Measurements from ENCODE around the gene PPP4R4.
"Not testable (repeated sequence)": the region's sequence is repeated elsewhere in the genome, so short reads cannot be mapped to it uniquely, and the experiment has no call there.

Gene PPP4R4

GRCh38 chr14:94136575-94137331 lies 37.4 kb upstream of the PPP4R4 start:
- Mint-ChIP-seq H3K27me3 (peaks cover 20% of the 10 kb centered on the region), H3K4me1 (no peaks in the 10 kb centered on the region), H3K27ac (ENCODE audit: low read depth) (no peak overlapping the region), H3K4me3 (no peak overlapping the region), H3K9me3 (peaks cover 9% of the 10 kb centered on the region), H3K36me3 (ENCODE audit: insufficient read depth) (no peaks in the 10 kb centered on the region)
- ATAC-seq (replicated peaks; ENCODE audit: extremely low read depth, poor library complexity, severe bottlenecking) (peak; percentile 78), DNase-seq (ENCODE audit: low spot score in 2 of 2) (peak; percentile 75 to 84)

GRCh38 chr14:94138251-94138650 lies 35.9 kb upstream of the PPP4R4 start:
- Mint-ChIP-seq H3K36me3 (ENCODE audit: insufficient read depth) (no peaks in the 10 kb centered on the region), H3K27me3 (peaks cover 20% of the 10 kb centered on the region), H3K4me1 (no peaks in the 10 kb centered on the region), H3K4me3 (no peak overlapping the region), H3K27ac (ENCODE audit: low read depth) (no peak overlapping the region), H3K9me3 (peaks cover 9% of the 10 kb centered on the region)
- no peak for ATAC-seq (replicated peaks; ENCODE audit: extremely low read depth, poor library complexity, severe bottlenecking)
- DNase-seq (ENCODE audit: low spot score in 2 of 2): no peak

GRCh38 chr14:94139006-94139405 lies 35.1 kb upstream of the PPP4R4 start:
- Mint-ChIP-seq H3K4me1 (no peaks in the 10 kb centered on the region), H3K9me3 (peaks cover 9% of the 10 kb centered on the region)

GRCh38 chr14:94139421-94139820 lies 34.7 kb upstream of the PPP4R4 start:
- H3K36me3 Mint-ChIP-seq (ENCODE audit: insufficient read depth): no peaks in the 10 kb centered on the region
- no peak overlapping the region for H3K4me3 Mint-ChIP-seq
- no peak overlapping the region for H3K27ac Mint-ChIP-seq (ENCODE audit: low read depth)
- H3K4me1 Mint-ChIP-seq: no peaks in the 10 kb centered on the region
- peaks cover 20% of the 10 kb centered on the region for H3K27me3 Mint-ChIP-seq
- ATAC-seq (replicated peaks; ENCODE audit: extremely low read depth, poor library complexity, severe bottlenecking) (no peak), DNase-seq (ENCODE audit: low spot score in 2 of 2) (no peak)
- peaks cover 9% of the 10 kb centered on the region for H3K9me3 Mint-ChIP-seq

More at GRCh38 chr14:94139006-94139405, 35.1 kb upstream of the PPP4R4 start:
- Mint-ChIP-seq H3K4me3 (no peak overlapping the region), H3K36me3 (ENCODE audit: insufficient read depth) (no peaks in the 10 kb centered on the region), H3K27me3 (peaks cover 20% of the 10 kb centered on the region), H3K27ac (ENCODE audit: low read depth) (no peak overlapping the region)
- DNase-seq (ENCODE audit: low spot score in 2 of 2) (no peak), ATAC-seq (replicated peaks; ENCODE audit: extremely low read depth, poor library complexity, severe bottlenecking) (no peak)

GRCh38 chr14:94142247-94142646 lies 31.9 kb upstream of the PPP4R4 start:
- ATAC-seq (replicated peaks; ENCODE audit: extremely low read depth, poor library complexity, severe bottlenecking): no peak
- H3K4me1 Mint-ChIP-seq: peaks cover 8% of the 10 kb centered on the region

GRCh38 chr14:94142836-94143235 lies 31.3 kb upstream of the PPP4R4 start:
- ATAC-seq (replicated peaks; ENCODE audit: extremely low read depth, poor library complexity, severe bottlenecking) (no peak), DNase-seq (ENCODE audit: low spot score in 2 of 2) (no peak)
- Mint-ChIP-seq H3K27ac (ENCODE audit: low read depth) (peak overlapping the region; percentile 35), H3K4me1 (peaks cover 8% of the 10 kb centered on the region), H3K4me3 (no peak overlapping the region), H3K9me3 (no peaks in the 10 kb centered on the region), H3K36me3 (ENCODE audit: insufficient read depth) (peaks cover 1% of the 10 kb centered on the region), H3K27me3 (peaks cover 9% of the 10 kb centered on the region)

More at GRCh38 chr14:94142247-94142646, 31.9 kb upstream of the PPP4R4 start:
- H3K36me3 Mint-ChIP-seq (ENCODE audit: insufficient read depth): peaks cover under 1% of the 10 kb centered on the region
- H3K9me3 Mint-ChIP-seq: no peaks in the 10 kb centered on the region
- no peak overlapping the region for H3K27ac Mint-ChIP-seq (ENCODE audit: low read depth)
- no peak for DNase-seq (ENCODE audit: low spot score in 2 of 2)
- H3K4me3 Mint-ChIP-seq: no peak overlapping the region
- peaks cover 9% of the 10 kb centered on the region for H3K27me3 Mint-ChIP-seq

GRCh38 chr14:94143239-94143638 lies 30.9 kb upstream of the PPP4R4 start:
- Mint-ChIP-seq H3K4me1 (peaks cover 8% of the 10 kb centered on the region), H3K27ac (ENCODE audit: low read depth) (peak overlapping the region; percentile 35), H3K27me3 (peaks cover 9% of the 10 kb centered on the region), H3K9me3 (no peaks in the 10 kb centered on the region), H3K4me3 (no peak overlapping the region), H3K36me3 (ENCODE audit: insufficient read depth) (peaks cover 1% of the 10 kb centered on the region)
- ATAC-seq (replicated peaks; ENCODE audit: extremely low read depth, poor library complexity, severe bottlenecking) (no peak), DNase-seq (ENCODE audit: low spot score in 2 of 2) (no peak)

- Mint-ChIP-seq H3K27me3 (peaks cover 6% of the 10 kb centered on the region), H3K9me3 (no peaks in the 10 kb centered on the region), H3K27ac (ENCODE audit: low read depth) (no peak overlapping the region), H3K4me1 (peaks cover 8% of the 10 kb centered on the region), H3K4me3 (no peak overlapping the region), H3K36me3 (ENCODE audit: insufficient read depth) (peaks cover 1% of the 10 kb centered on the region)
- ATAC-seq (replicated peaks; ENCODE audit: extremely low read depth, poor library complexity, severe bottlenecking): no peak
- no peak for DNase-seq (ENCODE audit: low spot score in 2 of 2)
These were observed 30.4 kb upstream of the PPP4R4 start for GRCh38 chr14:94143711-94144110.

GRCh38 chr14:94144765-94145164 lies 29.4 kb upstream of the PPP4R4 start:
- Mint-ChIP-seq H3K27ac (ENCODE audit: low read depth) (no peak overlapping the region), H3K4me3 (no peak overlapping the region), H3K9me3 (no peaks in the 10 kb centered on the region), H3K36me3 (ENCODE audit: insufficient read depth) (peaks cover 1% of the 10 kb centered on the region), H3K4me1 (peaks cover 8% of the 10 kb centered on the region), H3K27me3 (no peaks in the 10 kb centered on the region)
- ATAC-seq (replicated peaks; ENCODE audit: extremely low read depth, poor library complexity, severe bottlenecking) (no peak), DNase-seq (ENCODE audit: low spot score in 2 of 2) (no peak)

- Mint-ChIP-seq H3K27me3 (no peaks in the 10 kb centered on the region), H3K36me3 (ENCODE audit: insufficient read depth) (peaks cover 1% of the 10 kb centered on the region), H3K27ac (ENCODE audit: low read depth) (no peak overlapping the region), H3K4me3 (no peak overlapping the region), H3K9me3 (no peaks in the 10 kb centered on the region), H3K4me1 (peaks cover 8% of the 10 kb centered on the region)
- no peak for ATAC-seq (replicated peaks; ENCODE audit: extremely low read depth, poor library complexity, severe bottlenecking)
- DNase-seq (ENCODE audit: low spot score in 2 of 2): no peak
These were observed 28.1 kb upstream of the PPP4R4 start for GRCh38 chr14:94145902-94146527.

- Mint-ChIP-seq H3K27ac (ENCODE audit: low read depth) (no peak overlapping the region), H3K36me3 (ENCODE audit: insufficient read depth) (no peaks in the 10 kb centered on the region), H3K9me3 (no peaks in the 10 kb centered on the region), H3K27me3 (peaks cover 31% of the 10 kb centered on the region), H3K4me3 (no peak overlapping the region), H3K4me1 (peaks cover 7% of the 10 kb centered on the region)
- DNase-seq (ENCODE audit: low spot score in 2 of 2) (no peak), ATAC-seq (replicated peaks; ENCODE audit: extremely low read depth, poor library complexity, severe bottlenecking) (no peak)
These were observed 21.4 kb upstream of the PPP4R4 start for GRCh38 chr14:94152676-94153075.

- no peak overlapping the region for H3K4me3 Mint-ChIP-seq
- DNase-seq (ENCODE audit: low spot score in 2 of 2) (no peak), ATAC-seq (replicated peaks; ENCODE audit: extremely low read depth, poor library complexity, severe bottlenecking) (no peak)
- no peaks in the 10 kb centered on the region for H3K9me3 Mint-ChIP-seq
- H3K27ac Mint-ChIP-seq (ENCODE audit: low read depth): no peak overlapping the region
- no peaks in the 10 kb centered on the region for H3K36me3 Mint-ChIP-seq (ENCODE audit: insufficient read depth)
- peaks cover 19% of the 10 kb centered on the region for H3K4me1 Mint-ChIP-seq
- H3K27me3 Mint-ChIP-seq: peaks cover 31% of the 10 kb centered on the region
These were observed 20.3 kb upstream of the PPP4R4 start for GRCh38 chr14:94153750-94154342.

GRCh38 chr14:94156143-94156542 lies 18.0 kb upstream of the PPP4R4 start:
- H3K36me3 Mint-ChIP-seq (ENCODE audit: insufficient read depth); H3K9me3 Mint-ChIP-seq; ATAC-seq (replicated peaks; ENCODE audit: extremely low read depth, poor library complexity, severe bottlenecking); H3K4me3 Mint-ChIP-seq; DNase-seq (ENCODE audit: low spot score in 2 of 2); H3K27ac Mint-ChIP-seq (ENCODE audit: low read depth): not testable (repeated sequence)
- H3K4me1 Mint-ChIP-seq: peaks cover 21% of the 10 kb centered on the region
- peaks cover 31% of the 10 kb centered on the region for H3K27me3 Mint-ChIP-seq

All from central memory CD8-positive, alpha-beta T cell (primary cell).